ENCODE results near the gene RNPEP. TPM values are rescaled to one million over a fixed set of nuclear protein-coding genes. Genes with fewer than 3 reads are reported as not detected.
A peak's percentile ranks its signal among the peaks of the same experiment; 100 is the strongest.

The RNPEP gene
- total RNA-seq, 6 donors from 2014 or later = 67.7 to 116 (median 76.5) TPM

GRCh38 chr1:202007304-202007703 lies 24.9 kb downstream of the RNPEP start:
- TF ChIP-seq CTCF (IDR thresholded peaks at IDR 0.05) (no peak), EP300 (IDR thresholded peaks at IDR 0.05) (peak in 1 of 4 donors; percentile 30), POLR2AphosphoS5 (IDR thresholded peaks at IDR 0.05) (peak in 1 of 2 donors; percentile 6)
- Histone ChIP-seq H3K4me3 (peak overlapping the region in 3 of 4 donors; percentile 20 to 37 (median 20)), H3K4me1 (peaks cover 0 to 29% (median 12%) of the 10 kb centered on the region in 4 donors), H3K27me3 (no peaks in the 10 kb centered on the region), H3K27ac (peak overlapping the region; percentile 79 to 88 (median 84)), H3K9me3 (no peaks in the 10 kb centered on the region), H3K36me3 (peaks cover 32 to 65% (median 40%) of the 10 kb centered on the region in 4 donors)
- DNase-seq (peak in 1 of 2 donors; percentile 78), ATAC-seq (ENCODE audit: low FRiP score in 2 of 2) (peak in 1 of 2 donors; percentile 31)
- whole genome bisulfite sequencing, 2 donors = 43 to 72% methylated on average over 8 of the region's 8 CpGs

- 53 to 57% methylated on average over 10 of the region's 11 CpGs for WGBS, 2 donors
- ATAC-seq (ENCODE audit: low FRiP score in 2 of 2) (peak; percentile 34 to 84), DNase-seq (peak in 1 of 2 donors; percentile 89)
- TF ChIP-seq POLR2AphosphoS5 (IDR thresholded peaks at IDR 0.05) (peak; percentile 61 to 73), EP300 (IDR thresholded peaks at IDR 0.05) (peak in 3 of 4 donors; percentile 78 to 97 (median 80)), CTCF (IDR thresholded peaks at IDR 0.05) (no peak), POLR2A (IDR thresholded peaks at IDR 0.05) (peak in 1 of 4 donors; percentile 27)
- Histone ChIP-seq H3K4me3 (peak overlapping the region in 3 of 4 donors; percentile 20 to 37 (median 20)), H3K4me1 (peaks cover 0 to 29% (median 12%) of the 10 kb centered on the region in 4 donors), H3K27me3 (no peaks in the 10 kb centered on the region), H3K9me3 (no peaks in the 10 kb centered on the region), H3K36me3 (peaks cover 26 to 58% (median 35%) of the 10 kb centered on the region in 4 donors), H3K27ac (peak overlapping the region; percentile 79 to 88 (median 84))
Measured at GRCh38 chr1:202007805-202008489, 25.5 kb downstream of the RNPEP start.

- Histone ChIP-seq H3K27ac (peak overlapping the region; percentile 79 to 88 (median 84)), H3K36me3 (peaks cover 15 to 55% (median 25%) of the 10 kb centered on the region in 4 donors), H3K4me1 (peaks cover 0 to 37% (median 15%) of the 10 kb centered on the region in 4 donors), H3K9me3 (no peaks in the 10 kb centered on the region), H3K27me3 (no peaks in the 10 kb centered on the region), H3K4me3 (peak overlapping the region in 3 of 4 donors; percentile 1 to 29 (median 23))
- TF ChIP-seq POLR2AphosphoS5 (IDR thresholded peaks at IDR 0.05) = no peak
- TF ChIP-seq CTCF (IDR thresholded peaks at IDR 0.05) = peak; percentile 63 to 86 (median 80)
- TF ChIP-seq POLR2A (IDR thresholded peaks at IDR 0.05) = peak in 1 of 4 donors; percentile 13
- 18% methylated on average over 11 of the region's 11 CpGs for WGBS, 2 donors
- ATAC-seq (ENCODE audit: low FRiP score in 2 of 2) (peak; percentile 69 to 76), DNase-seq (peak in 1 of 2 donors; percentile 81)
Measured at GRCh38 chr1:202009326-202010179, 27.1 kb downstream of the RNPEP start.

- peak; percentile 85 to 97 for TF ChIP-seq POLR2AphosphoS5 (IDR thresholded peaks at IDR 0.05)
- peak; percentile 31 to 99 (median 89) for TF ChIP-seq POLR2A (IDR thresholded peaks at IDR 0.05)
- TF ChIP-seq CTCF (IDR thresholded peaks at IDR 0.05) = no peak
- peak; percentile 26 to 91 (median 84) for TF ChIP-seq EP300 (IDR thresholded peaks at IDR 0.05)
- no peaks in the 10 kb centered on the region for H3K9me3 ChIP-seq
- H3K4me3 ChIP-seq = peak within 1 kb of the TSS; percentile 1 to 54 (median 48)
- peak within 1 kb of the TSS; percentile 79 to 89 (median 86) for H3K27ac ChIP-seq
- H3K4me1 ChIP-seq = peaks cover 0 to 43% (median 15%) of the 10 kb centered on the region in 4 donors
- peak; percentile 63 to 89 for ATAC-seq (ENCODE audit: low FRiP score in 2 of 2)
- H3K27me3 ChIP-seq = no peaks in the 10 kb centered on the region
- peak; percentile 82 to 91 for DNase-seq
- peaks cover 9 to 51% (median 18%) of the 10 kb centered on the region in 4 donors for H3K36me3 ChIP-seq
- whole genome bisulfite sequencing, 2 donors = 78 to 83% methylated on average over 15 to 23 of the region's 24 CpGs
Measured at GRCh38 chr1:202010180-202011015, 27.9 kb downstream of the RNPEP start, which contains the start of gene ELF3. ELF3 (plus strand) TSS chr1:202010587; CDS start chr1:202011137, 550 bp downstream.

Data from upper lobe of left lung (tissue), 6 donors.